ENCODE results near the gene CYP39A1.

The CYP39A1 gene

DNA sequence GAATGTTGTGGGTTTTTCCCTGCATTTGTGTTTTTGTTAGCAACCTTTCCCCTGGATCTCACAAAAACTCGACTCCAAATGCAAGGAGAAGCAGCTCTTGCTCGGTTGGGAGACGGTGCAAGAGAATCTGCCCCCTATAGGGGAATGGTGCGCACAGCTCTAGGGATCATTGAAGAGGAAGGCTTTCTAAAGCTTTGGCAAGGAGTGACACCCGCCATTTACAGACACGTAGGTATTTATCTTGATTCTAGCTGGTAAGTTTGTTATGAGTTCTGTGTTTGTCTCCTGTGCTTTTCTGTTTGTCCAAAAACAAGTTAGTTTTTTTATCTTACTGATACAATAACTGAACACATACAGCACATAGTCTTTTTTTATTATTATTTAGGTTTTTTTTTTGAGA lies 3.2 kb upstream of the CYP39A1 start:
- H3K79me2 ChIP-seq (ENCODE audit: insufficient read depth, low read length), result peaks cover 47% of the 10 kb centered on the region
- no peaks in the 10 kb centered on the region for H3K9me3 ChIP-seq (ENCODE audit: low read length)
- H3F3A ChIP-seq (ENCODE audit: insufficient read depth, low read length), result no peaks in the 10 kb centered on the region
- no peak for TF ChIP-seq EZH2 (IDR thresholded peaks at IDR 0.05; ENCODE audit: borderline replicate concordance, low read length)
- TF ChIP-seq, protein P1, sequence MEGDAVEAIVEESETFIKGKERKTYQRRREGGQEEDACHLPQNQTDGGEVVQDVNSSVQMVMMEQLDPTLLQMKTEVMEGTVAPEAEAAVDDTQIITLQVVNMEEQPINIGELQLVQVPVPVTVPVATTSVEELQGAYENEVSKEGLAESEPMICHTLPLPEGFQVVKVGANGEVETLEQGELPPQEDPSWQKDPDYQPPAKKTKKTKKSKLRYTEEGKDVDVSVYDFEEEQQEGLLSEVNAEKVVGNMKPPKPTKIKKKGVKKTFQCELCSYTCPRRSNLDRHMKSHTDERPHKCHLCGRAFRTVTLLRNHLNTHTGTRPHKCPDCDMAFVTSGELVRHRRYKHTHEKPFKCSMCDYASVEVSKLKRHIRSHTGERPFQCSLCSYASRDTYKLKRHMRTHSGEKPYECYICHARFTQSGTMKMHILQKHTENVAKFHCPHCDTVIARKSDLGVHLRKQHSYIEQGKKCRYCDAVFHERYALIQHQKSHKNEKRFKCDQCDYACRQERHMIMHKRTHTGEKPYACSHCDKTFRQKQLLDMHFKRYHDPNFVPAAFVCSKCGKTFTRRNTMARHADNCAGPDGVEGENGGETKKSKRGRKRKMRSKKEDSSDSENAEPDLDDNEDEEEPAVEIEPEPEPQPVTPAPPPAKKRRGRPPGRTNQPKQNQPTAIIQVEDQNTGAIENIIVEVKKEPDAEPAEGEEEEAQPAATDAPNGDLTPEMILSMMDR (IDR thresholded peaks at IDR 0.05; ENCODE audit: low read length), result peak; percentile 79
- H3K4me1 ChIP-seq (ENCODE audit: insufficient read depth, low read length, severe bottlenecking), result peaks cover 23% of the 10 kb centered on the region
- H3K36me3 ChIP-seq (ENCODE audit: insufficient read depth, low read length), result peaks cover 42% of the 10 kb centered on the region
- no peaks in the 10 kb centered on the region for H3K9me2 ChIP-seq (ENCODE audit: low read depth, low read length)
- H3K27me3 ChIP-seq (ENCODE audit: insufficient read depth, low read length), result no peaks in the 10 kb centered on the region
- peak overlapping the region; percentile 97 for H3K4me2 ChIP-seq (ENCODE audit: low read length)
- no peak overlapping the region for H3K27ac ChIP-seq (ENCODE audit: low read depth, low read length, poor library complexity, severe bottlenecking)
- no peak overlapping the region; the same call in 1 of the 2 replicates for H3K9ac ChIP-seq (ENCODE audit: low read length)
- H2AFZ ChIP-seq (ENCODE audit: low read length), result no peak overlapping the region
- H4K20me1 ChIP-seq (ENCODE audit: insufficient read depth, low read length), result no peaks in the 10 kb centered on the region
- peak overlapping the region; percentile 91 for H3K4me3 ChIP-seq (ENCODE audit: low read depth, low read length, poor library complexity, severe bottlenecking)

DNA sequence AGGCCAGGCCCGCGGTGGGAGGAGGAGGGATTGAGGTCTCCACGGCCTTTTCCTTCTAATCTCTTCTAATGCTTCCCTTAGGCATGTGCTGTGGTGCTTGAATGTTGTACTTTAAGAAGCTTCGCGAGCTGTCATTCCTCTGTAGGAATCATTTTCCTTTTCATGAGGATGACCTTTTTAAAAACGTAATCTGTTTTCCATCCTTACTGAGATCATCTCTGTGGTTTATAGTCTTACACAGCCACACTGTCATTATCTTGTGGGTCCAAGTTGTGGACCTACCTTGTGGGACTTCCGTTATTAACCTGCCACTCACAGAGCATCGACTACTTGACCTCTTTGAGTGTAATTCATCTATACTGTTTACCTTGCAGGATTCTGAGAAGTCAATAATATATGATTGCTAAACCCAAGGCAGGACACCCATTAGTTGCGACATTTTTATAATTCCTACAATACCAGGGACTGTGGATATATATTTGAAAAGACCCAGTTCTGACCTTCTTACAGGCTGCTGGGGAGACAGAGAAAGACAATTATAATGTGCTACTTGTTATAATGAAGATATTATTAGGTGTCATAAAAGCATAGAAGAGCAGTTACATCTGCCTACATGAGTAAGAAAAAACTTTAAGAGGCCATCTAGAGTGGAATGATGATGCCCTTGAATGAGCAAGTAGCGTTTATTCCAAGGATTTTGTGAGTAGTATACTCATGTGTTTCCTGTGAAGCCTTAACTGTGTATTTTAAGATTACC lies 999 bp upstream of the CYP39A1 start:
- Histone ChIP-seq H3K4me1 (ENCODE audit: insufficient read depth, low read length, severe bottlenecking) (peaks cover 37% of the 10 kb centered on the region), H3K4me3 (ENCODE audit: low read depth, low read length, poor library complexity, severe bottlenecking) (peak overlapping the region; percentile 91), H3K4me2 (ENCODE audit: low read length) (peak overlapping the region; percentile 97), H3K27me3 (ENCODE audit: insufficient read depth, low read length) (no peaks in the 10 kb centered on the region), H3F3A (ENCODE audit: insufficient read depth, low read length) (no peaks in the 10 kb centered on the region), H3K9ac (ENCODE audit: low read length) (peak overlapping the region; percentile 89), H3K9me3 (ENCODE audit: low read length) (no peaks in the 10 kb centered on the region), H3K27ac (ENCODE audit: low read depth, low read length, poor library complexity, severe bottlenecking) (peak overlapping the region; percentile 85), H3K9me2 (ENCODE audit: low read depth, low read length) (no peaks in the 10 kb centered on the region), H3K79me2 (ENCODE audit: insufficient read depth, low read length) (peaks cover 63% of the 10 kb centered on the region), H2AFZ (ENCODE audit: low read length) (no peak overlapping the region), H3K36me3 (ENCODE audit: insufficient read depth, low read length) (peaks cover 27% of the 10 kb centered on the region), H4K20me1 (ENCODE audit: insufficient read depth, low read length) (no peaks in the 10 kb centered on the region)
- TF ChIP-seq, protein P1 (IDR thresholded peaks at IDR 0.05; ENCODE audit: low read length), result no peak
- no peak for TF ChIP-seq EZH2 (IDR thresholded peaks at IDR 0.05; ENCODE audit: borderline replicate concordance, low read length)

DNA sequence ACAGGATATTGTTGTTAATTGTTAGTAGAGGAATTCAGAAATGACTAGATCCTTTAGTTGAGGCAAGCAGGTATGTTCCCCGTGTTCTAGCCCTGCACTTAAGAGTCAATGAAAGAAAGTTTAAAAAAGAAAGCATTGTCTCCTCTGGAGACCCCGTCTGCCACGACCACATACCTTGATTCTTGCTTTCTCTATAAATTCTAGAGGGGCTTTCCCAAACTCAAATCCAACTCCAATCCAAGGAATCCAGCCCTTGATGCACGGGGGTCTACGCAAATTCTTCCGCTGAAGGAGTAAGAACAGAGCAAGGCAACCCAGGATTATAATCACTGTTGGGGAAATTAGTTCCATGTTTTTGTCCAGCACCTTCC lies 401 bp downstream of the CYP39A1 start:
- Histone ChIP-seq H3K27me3 (ENCODE audit: insufficient read depth, low read length) (no peaks in the 10 kb centered on the region), H3K4me1 (ENCODE audit: insufficient read depth, low read length, severe bottlenecking) (peaks cover 39% of the 10 kb centered on the region), H3K4me2 (ENCODE audit: low read length) (peak overlapping the region; percentile 93), H3K79me2 (ENCODE audit: insufficient read depth, low read length) (peaks cover 67% of the 10 kb centered on the region), H3K9me2 (ENCODE audit: low read depth, low read length) (no peaks in the 10 kb centered on the region), H3K27ac (ENCODE audit: low read depth, low read length, poor library complexity, severe bottlenecking) (peak overlapping the region; percentile 93), H2AFZ (ENCODE audit: low read length) (no peak overlapping the region), H3K4me3 (ENCODE audit: low read depth, low read length, poor library complexity, severe bottlenecking) (peak overlapping the region; percentile 91), H3K9me3 (ENCODE audit: low read length) (no peaks in the 10 kb centered on the region), H3K9ac (ENCODE audit: low read length) (peak overlapping the region; percentile 89), H3K36me3 (ENCODE audit: insufficient read depth, low read length) (peaks cover 22% of the 10 kb centered on the region), H4K20me1 (ENCODE audit: insufficient read depth, low read length) (no peaks in the 10 kb centered on the region), H3F3A (ENCODE audit: insufficient read depth, low read length) (no peaks in the 10 kb centered on the region)
- no peak for TF ChIP-seq EZH2 (IDR thresholded peaks at IDR 0.05; ENCODE audit: borderline replicate concordance, low read length)
- TF ChIP-seq, protein P1 (IDR thresholded peaks at IDR 0.05; ENCODE audit: low read length), result no peak

Measured in OCI-LY1 (cell line).